ENCODE measurements around the gene SLC5A8.

- no peak for TF ChIP-seq CTCF (IDR thresholded peaks at IDR 0.05)
- TF ChIP-seq POLR2A (IDR thresholded peaks at IDR 0.05), result no peak
- no peak for TF ChIP-seq EP300 (IDR thresholded peaks at IDR 0.05)
Observed at GRCh38 chr12:101209319-101210302, at the start of gene SLC5A8.

All from ovary (tissue), 3 donors.